ENCODE results near the gene FGGY.

The FGGY gene

DNA sequence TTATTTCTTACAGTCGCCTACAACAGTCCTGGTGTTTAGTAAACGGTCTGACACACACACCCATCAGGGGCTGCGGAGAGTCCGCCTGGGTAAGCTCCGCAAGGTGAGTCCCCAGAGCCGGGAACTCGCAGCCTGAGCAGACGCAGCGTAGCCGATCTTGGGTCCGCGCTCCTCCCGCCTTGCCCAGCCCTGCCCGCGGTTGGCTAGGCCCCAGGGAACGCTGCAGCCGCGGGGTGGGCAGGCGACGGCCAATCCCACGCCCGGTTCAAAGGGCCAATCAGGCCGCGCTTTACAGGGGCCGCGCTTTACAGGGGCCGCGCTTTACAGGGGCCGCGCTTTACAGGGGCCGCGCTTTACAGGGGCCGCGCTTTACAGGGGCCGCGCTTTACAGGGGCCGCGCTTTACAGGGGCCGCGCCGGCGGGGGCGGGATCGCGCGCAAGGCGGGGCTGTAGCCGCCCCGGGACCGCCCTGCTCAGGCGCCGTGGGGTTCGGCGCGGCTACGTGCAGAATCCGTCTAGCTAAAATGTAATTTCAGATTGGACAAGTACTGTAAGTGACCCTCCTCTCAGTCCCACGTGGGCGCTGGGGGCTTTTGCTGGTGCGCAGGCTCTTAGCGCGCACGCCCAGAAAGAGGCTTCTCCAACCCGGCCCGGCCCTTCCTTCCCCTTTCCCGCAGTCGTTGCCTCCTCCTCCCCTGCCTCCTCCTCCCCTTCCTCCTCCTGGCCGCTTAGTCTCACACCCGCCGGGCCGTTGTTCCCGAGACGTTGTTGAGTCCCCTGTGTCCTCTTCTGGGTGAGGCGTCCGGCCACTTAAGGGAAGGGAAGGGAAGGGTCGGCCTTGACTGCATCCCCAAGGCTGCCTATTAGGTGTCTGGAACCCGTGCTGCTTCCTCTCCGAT, at the start of gene FGGY (continued):
- TF ChIP-seq ZNF324 (tag by site-specific recombination; IDR thresholded peaks at IDR 0.05) (no peak), ZFP37 (tag by site-specific recombination; IDR thresholded peaks at IDR 0.05) (0 out of 2 replicates have a peak, but pooled peaks have one; percentile 53), ZNF354C (tag by site-specific recombination; IDR thresholded peaks at IDR 0.05; ENCODE audit: borderline replicate concordance, low read depth) (no peak), ZNF677 (tag by site-specific recombination; IDR thresholded peaks at IDR 0.05) (no peak), ZNF629 (tag by site-specific recombination; IDR thresholded peaks at IDR 0.05) (peak; percentile 44), ZFP69B (tag by site-specific recombination; IDR thresholded peaks at IDR 0.05) (peak; percentile 41; the same call in 1 of the 2 replicates), ZNF658 (tag by site-specific recombination; IDR thresholded peaks at IDR 0.05) (no peak), ZBTB7A (tag by site-specific recombination; IDR thresholded peaks at IDR 0.05; ENCODE audit: low read depth) (no peak), ZNF10 (tag by site-specific recombination; IDR thresholded peaks at IDR 0.05) (no peak; the same call in 1 of the 2 replicates), ZNF555 (tag by site-specific recombination; conservative IDR thresholded peaks at IDR 0.05) (no peak), FEZF1 (tag by site-specific recombination; IDR thresholded peaks at IDR 0.05) (no peak), ZBTB1 (tag by site-specific recombination; IDR thresholded peaks at IDR 0.05) (no peak), ZNF600 (tag by site-specific recombination; IDR thresholded peaks at IDR 0.05) (peak; percentile 46; the same call in 1 of the 2 replicates), BCL11B (tag by site-specific recombination; IDR thresholded peaks at IDR 0.05; ENCODE audit: low read depth) (peak; percentile 49; the same call in 1 of the 2 replicates), KLF8 (tag by site-specific recombination; IDR thresholded peaks at IDR 0.05) (peak; percentile 74; the same call in 1 of the 2 replicates), ZNF571 (tag by site-specific recombination; IDR thresholded peaks at IDR 0.05) (no peak), ZNF530 (tag by site-specific recombination; IDR thresholded peaks at IDR 0.05; ENCODE audit: low read depth) (no peak)
- TF ChIP-seq, protein P1, sequence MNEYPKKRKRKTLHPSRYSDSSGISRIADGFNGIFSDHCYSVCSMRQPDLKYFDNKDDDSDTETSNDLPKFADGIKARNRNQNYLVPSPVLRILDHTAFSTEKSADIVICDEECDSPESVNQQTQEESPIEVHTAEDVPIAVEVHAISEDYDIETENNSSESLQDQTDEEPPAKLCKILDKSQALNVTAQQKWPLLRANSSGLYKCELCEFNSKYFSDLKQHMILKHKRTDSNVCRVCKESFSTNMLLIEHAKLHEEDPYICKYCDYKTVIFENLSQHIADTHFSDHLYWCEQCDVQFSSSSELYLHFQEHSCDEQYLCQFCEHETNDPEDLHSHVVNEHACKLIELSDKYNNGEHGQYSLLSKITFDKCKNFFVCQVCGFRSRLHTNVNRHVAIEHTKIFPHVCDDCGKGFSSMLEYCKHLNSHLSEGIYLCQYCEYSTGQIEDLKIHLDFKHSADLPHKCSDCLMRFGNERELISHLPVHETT (tag by site-specific recombination; IDR thresholded peaks at IDR 0.05) = no peak
- TF ChIP-seq, protein P2, sequence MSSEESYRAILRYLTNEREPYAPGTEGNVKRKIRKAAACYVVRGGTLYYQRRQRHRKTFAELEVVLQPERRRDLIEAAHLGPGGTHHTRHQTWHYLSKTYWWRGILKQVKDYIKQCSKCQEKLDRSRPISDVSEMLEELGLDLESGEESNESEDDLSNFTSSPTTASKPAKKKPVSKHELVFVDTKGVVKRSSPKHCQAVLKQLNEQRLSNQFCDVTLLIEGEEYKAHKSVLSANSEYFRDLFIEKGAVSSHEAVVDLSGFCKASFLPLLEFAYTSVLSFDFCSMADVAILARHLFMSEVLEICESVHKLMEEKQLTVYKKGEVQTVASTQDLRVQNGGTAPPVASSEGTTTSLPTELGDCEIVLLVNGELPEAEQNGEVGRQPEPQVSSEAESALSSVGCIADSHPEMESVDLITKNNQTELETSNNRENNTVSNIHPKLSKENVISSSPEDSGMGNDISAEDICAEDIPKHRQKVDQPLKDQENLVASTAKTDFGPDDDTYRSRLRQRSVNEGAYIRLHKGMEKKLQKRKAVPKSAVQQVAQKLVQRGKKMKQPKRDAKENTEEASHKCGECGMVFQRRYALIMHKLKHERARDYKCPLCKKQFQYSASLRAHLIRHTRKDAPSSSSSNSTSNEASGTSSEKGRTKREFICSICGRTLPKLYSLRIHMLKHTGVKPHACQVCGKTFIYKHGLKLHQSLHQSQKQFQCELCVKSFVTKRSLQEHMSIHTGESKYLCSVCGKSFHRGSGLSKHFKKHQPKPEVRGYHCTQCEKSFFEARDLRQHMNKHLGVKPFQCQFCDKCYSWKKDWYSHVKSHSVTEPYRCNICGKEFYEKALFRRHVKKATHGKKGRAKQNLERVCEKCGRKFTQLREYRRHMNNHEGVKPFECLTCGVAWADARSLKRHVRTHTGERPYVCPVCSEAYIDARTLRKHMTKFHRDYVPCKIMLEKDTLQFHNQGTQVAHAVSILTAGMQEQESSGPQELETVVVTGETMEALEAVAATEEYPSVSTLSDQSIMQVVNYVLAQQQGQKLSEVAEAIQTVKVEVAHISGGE (tag by site-specific recombination; conservative IDR thresholded peaks at IDR 0.05; ENCODE audit: low read depth) = no peak; the same call in 1 of the 2 replicates
- TF ChIP-seq, protein P3, sequence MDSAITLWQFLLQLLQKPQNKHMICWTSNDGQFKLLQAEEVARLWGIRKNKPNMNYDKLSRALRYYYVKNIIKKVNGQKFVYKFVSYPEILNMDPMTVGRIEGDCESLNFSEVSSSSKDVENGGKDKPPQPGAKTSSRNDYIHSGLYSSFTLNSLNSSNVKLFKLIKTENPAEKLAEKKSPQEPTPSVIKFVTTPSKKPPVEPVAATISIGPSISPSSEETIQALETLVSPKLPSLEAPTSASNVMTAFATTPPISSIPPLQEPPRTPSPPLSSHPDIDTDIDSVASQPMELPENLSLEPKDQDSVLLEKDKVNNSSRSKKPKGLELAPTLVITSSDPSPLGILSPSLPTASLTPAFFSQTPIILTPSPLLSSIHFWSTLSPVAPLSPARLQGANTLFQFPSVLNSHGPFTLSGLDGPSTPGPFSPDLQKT (IDR thresholded peaks at IDR 0.05; ENCODE audit: borderline replicate concordance, low read depth, low read length) = no peak
- TF ChIP-seq, protein P4, sequence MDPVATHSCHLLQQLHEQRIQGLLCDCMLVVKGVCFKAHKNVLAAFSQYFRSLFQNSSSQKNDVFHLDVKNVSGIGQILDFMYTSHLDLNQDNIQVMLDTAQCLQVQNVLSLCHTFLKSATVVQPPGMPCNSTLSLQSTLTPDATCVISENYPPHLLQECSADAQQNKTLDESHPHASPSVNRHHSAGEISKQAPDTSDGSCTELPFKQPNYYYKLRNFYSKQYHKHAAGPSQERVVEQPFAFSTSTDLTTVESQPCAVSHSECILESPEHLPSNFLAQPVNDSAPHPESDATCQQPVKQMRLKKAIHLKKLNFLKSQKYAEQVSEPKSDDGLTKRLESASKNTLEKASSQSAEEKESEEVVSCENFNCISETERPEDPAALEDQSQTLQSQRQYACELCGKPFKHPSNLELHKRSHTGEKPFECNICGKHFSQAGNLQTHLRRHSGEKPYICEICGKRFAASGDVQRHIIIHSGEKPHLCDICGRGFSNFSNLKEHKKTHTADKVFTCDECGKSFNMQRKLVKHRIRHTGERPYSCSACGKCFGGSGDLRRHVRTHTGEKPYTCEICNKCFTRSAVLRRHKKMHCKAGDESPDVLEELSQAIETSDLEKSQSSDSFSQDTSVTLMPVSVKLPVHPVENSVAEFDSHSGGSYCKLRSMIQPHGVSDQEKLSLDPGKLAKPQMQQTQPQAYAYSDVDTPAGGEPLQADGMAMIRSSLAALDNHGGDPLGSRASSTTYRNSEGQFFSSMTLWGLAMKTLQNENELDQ (tag by site-specific recombination; IDR thresholded peaks at IDR 0.05; ENCODE audit: low read depth) = no peak
- TF ChIP-seq, protein P5, sequence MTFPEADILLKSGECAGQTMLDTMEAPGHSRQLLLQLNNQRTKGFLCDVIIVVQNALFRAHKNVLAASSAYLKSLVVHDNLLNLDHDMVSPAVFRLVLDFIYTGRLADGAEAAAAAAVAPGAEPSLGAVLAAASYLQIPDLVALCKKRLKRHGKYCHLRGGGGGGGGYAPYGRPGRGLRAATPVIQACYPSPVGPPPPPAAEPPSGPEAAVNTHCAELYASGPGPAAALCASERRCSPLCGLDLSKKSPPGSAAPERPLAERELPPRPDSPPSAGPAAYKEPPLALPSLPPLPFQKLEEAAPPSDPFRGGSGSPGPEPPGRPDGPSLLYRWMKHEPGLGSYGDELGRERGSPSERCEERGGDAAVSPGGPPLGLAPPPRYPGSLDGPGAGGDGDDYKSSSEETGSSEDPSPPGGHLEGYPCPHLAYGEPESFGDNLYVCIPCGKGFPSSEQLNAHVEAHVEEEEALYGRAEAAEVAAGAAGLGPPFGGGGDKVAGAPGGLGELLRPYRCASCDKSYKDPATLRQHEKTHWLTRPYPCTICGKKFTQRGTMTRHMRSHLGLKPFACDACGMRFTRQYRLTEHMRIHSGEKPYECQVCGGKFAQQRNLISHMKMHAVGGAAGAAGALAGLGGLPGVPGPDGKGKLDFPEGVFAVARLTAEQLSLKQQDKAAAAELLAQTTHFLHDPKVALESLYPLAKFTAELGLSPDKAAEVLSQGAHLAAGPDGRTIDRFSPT (tag by site-specific recombination; IDR thresholded peaks at IDR 0.05) = peak; percentile 97
- TF ChIP-seq, protein P6, sequence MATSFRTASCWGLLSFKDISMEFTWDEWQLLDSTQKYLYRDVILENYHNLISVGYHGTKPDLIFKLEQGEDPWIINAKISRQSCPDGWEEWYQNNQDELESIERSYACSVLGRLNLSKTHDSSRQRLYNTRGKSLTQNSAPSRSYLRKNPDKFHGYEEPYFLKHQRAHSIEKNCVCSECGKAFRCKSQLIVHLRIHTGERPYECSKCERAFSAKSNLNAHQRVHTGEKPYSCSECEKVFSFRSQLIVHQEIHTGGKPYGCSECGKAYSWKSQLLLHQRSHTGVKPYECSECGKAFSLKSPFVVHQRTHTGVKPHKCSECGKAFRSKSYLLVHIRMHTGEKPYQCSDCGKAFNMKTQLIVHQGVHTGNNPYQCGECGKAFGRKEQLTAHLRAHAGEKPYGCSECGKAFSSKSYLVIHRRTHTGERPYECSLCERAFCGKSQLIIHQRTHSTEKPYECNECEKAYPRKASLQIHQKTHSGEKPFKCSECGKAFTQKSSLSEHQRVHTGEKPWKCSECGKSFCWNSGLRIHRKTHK (tag by site-specific recombination; IDR thresholded peaks at IDR 0.05) = no peak
- TF ChIP-seq, protein P7, sequence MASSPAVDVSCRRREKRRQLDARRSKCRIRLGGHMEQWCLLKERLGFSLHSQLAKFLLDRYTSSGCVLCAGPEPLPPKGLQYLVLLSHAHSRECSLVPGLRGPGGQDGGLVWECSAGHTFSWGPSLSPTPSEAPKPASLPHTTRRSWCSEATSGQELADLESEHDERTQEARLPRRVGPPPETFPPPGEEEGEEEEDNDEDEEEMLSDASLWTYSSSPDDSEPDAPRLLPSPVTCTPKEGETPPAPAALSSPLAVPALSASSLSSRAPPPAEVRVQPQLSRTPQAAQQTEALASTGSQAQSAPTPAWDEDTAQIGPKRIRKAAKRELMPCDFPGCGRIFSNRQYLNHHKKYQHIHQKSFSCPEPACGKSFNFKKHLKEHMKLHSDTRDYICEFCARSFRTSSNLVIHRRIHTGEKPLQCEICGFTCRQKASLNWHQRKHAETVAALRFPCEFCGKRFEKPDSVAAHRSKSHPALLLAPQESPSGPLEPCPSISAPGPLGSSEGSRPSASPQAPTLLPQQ (tag by site-specific recombination; IDR thresholded peaks at IDR 0.05) = peak; percentile 43; the same call in 1 of the 2 replicates

Measured in HEK293 (cell line).